Neural cell (in vitro differentiated cells): ENCODE measurements around the gene COL6A5.

Experiments
- EP300 ChIP-seq: fragments of 450-650 bp; conservative IDR thresholded peaks from 2 replicates; pipeline ENCODE4 v1.6.1; 2014; ENCODE audit warnings: antibody characterized with exemption, mild to moderate bottlenecking, moderate library complexity; ENCODE audit not compliant: poor library complexity, severe bottlenecking
- EZH2 ChIP-seq: fragments of 200-600, 300-800 bp; shearing (Covaris generic), sonication (generic); IDR thresholded peaks from 2 replicates; pipeline ENCODE4 v1.6.1; 2014; ENCODE audit warnings: antibody characterized with exemption, low read length, borderline replicate concordance, mild to moderate bottlenecking; ENCODE audit not compliant: insufficient read depth, poor library complexity, severe bottlenecking

DNA sequence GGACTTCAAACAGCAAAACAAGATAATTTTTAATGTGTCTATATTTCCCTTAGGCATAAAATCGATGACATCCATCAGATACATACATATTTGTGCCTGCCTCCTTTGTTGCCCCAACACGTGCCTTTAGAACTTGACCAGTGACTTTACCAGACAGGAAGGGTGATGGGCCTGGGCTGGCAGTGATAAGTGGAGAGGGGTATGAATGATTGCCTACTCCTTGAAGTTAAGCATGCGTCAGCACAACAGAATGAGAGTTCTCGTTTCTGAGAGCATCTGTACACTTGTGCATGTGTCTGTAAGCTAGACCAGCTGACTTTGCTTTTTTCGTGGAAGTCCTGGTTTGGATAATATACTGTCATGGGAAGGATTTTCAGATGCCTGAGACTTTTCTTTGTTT is 116.6 kb downstream of the COL6A5 start:
- TF ChIP-seq EP300 (no peak), EZH2 (no peak)
